NCI-H1436 (cell line): ENCODE data around the gene PACS1.
A peak's percentile ranks its signal among the peaks of the same experiment; 100 is the strongest.
"Not testable (repeated sequence)": the region's sequence is repeated elsewhere in the genome, so short reads cannot be mapped to it uniquely, and the experiment has no call there.

Source experiments
- DNase-seq: peaks from one replicate; lab custom pipeline; 2025; lab: John Stamatoyannopoulos, UW

The PACS1 gene

GRCh38 chr11:66111158-66111557 lies 41.1 kb downstream of the PACS1 start:
- no peak for DNase-seq

DNA sequence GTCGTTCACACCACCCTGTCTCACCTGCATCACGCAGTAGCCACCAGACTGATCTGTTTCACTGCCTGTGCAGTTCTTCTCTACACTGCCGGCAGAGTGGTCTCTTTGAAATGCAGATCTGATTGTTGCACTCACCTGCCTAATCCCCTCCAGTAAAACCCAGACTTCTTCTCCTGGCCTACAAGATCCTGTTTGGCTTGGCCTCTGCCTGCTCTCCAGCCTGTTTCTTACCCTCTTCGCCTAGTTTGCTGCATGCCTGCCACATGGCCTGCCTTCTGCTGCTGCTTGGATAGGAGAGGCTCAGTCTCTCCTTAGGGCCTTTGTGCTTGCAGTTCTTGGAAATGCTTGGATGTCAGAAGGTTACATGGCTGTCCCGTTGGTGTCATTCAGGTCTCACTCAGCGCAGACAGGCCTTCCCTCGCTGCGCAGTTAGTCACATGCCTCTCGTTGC lies 42.0 kb downstream of the PACS1 start:
- no peak for DNase-seq

GRCh38 chr11:66112601-66113499 lies 42.8 kb downstream of the PACS1 start:
- DNase-seq, result no peak

- not testable (repeated sequence) for DNase-seq
These were observed 44.9 kb downstream of the PACS1 start for GRCh38 chr11:66114957-66115356.

- DNase-seq, result no peak
These were observed 45.7 kb downstream of the PACS1 start for GRCh38 chr11:66115638-66116301.

GRCh38 chr11:66116576-66117361 lies 46.7 kb downstream of the PACS1 start:
- no peak for DNase-seq

DNA sequence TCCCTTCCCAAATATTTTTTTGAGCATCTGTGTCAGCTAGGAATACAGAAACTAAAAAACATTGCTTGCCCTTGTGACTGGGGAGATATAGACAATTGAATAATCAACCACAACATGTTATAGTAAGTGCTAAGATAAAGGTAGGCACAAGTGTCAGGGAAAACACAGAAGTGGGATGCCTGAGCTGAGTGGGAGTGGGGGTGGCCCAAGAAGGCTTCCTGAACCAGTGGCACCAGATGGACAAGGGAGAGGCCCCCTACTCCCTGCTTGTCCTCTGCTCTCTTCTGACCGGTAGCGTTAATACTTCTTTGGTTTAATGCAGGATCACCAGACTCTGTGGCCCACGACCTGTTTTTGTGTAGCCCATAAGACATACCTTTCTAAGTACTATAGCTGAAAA lies 48.8 kb downstream of the PACS1 start:
- DNase-seq, result no peak

DNA sequence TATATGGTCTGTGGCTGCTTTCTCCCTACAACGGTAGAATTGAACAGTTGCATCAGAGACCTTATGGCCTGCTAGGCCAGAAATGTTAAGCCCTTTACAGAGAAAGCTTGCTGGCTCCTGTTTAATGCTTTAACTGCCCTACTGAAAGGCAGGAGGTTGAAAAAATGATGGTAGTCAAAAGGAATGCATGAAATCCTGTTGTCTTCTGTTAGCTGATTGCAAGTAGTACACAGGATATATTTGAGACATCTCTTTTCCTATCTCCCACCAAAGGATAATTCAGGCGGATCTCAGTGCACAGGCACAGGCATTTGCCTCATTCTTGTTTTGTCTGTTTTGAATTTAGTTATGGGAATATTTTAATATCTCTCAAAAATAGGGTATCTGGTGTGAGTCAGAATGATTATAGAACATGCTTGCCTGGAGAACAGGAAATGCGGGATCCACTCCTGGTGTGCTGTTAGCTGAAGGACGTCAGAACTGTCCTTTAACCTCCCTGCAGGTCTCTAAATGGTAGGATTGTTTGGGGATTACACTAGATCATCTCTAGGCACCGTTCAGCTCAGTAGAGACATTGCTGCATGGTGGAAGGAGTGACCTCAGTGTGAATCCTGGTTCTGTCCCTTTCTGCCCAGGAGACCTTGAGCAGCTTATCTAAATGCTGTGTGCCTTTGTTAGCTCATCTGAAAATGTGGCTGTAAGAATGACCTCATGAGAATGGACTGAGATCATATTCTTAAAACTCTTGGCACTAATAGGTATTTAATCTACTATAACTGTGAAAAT lies 49.5 kb downstream of the PACS1 start:
- DNase-seq, result no peak

DNA sequence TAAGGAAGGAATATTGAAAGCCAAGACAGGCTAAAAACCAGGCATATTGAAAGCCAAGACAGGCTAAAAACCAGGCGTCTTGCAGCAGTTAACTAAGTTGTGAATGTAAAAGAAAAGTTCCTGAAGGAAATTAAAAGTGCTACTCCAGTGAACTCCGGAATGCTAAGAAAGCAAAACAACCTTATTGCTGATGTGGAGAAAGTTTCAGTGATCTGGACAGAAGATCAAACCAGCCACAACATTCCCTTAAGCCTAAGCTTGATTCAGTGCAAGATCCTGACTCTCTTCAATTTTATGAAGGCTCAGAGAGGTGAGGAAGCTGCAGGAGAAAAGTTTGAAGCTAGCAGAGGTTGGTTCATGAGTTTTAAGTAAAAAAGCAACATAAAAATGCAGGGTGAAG lies 51.4 kb downstream of the PACS1 start:
- no peak for DNase-seq

- DNase-seq, result no peak
These were observed 53.8 kb downstream of the PACS1 start for GRCh38 chr11:66123902-66124301.

DNA sequence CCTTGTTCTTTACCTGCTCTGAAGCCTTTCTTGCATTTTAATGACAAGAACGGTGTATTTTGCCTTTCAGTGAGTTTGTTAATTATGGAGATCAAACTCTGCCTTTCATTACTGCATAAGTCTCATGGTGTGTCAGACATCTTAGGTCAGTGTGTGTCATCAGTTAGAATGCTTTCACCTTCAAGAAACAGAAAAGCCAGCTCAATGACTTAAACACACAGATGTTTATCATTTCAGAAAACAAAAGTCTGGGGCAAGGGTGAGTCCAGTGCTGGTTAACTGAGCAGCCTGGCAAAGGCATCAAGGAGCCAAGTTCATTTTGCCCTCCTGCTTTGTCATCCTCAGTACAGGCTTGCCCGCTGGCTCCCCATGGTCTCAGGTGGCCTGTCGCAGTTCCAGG lies 54.5 kb downstream of the PACS1 start:
- DNase-seq, result no peak

GRCh38 chr11:66126064-66126463 lies 56.0 kb downstream of the PACS1 start:
- no peak for DNase-seq

DNA sequence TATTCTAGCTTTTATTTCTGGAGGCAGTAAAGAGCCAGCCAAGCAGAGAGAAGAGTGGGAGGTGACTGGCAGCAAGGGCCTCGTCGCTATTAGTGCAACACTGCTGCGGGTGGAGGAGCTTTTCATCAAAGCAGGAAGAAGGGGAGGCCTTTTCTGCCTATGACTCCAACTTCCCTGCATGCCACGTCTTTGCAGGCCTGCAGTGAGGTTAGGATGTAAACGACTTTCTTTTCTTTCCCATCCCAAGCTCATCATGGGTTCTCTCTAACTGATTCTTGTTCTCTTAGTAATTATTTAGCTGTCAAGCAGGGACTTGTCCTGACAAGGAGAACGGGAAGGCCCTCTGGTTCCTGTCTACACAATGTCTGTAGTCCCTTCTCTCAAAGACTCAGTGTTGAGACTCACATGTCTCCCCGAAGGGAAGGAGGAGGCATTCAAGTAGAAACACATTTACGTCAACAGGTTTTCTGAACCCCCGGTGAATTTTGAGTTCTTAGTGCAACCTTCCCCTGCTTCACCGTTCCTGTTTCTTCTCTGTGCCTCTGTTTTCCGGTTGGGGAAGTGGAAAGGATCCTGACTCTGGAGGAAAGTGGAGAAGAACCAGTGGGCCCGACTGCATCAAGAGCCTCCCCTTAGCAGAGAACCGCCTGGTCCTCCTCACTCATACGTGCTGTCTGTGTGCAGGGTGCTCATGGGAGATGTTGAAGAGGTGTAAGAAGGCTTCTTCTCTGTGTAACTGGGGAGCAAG lies 56.9 kb downstream of the PACS1 start:
- DNase-seq, result peak; percentile 23

DNA sequence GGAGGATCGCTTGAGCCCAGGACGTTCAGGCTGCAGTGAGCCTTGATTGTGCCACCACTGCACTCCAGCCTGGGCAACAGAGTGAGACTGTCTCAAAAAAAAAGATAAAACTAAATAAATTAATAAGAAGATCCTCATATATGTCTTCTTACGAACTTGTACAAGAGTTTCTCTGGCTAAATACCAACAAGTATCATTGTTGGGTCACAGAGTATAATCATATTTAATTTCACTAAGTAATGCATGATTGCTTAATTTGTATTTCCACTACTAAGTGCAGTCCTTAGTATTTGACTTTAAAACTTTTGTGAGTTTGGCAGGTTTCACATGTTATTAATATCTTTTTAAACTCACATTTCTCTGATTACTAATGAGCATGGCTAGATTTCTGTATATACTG lies 60.9 kb downstream of the PACS1 start:
- no peak for DNase-seq

GRCh38 chr11:66131937-66132632 lies 62.0 kb downstream of the PACS1 start:
- DNase-seq, result no peak

- no peak for DNase-seq
These were observed 63.2 kb downstream of the PACS1 start for GRCh38 chr11:66133216-66133775.

DNA sequence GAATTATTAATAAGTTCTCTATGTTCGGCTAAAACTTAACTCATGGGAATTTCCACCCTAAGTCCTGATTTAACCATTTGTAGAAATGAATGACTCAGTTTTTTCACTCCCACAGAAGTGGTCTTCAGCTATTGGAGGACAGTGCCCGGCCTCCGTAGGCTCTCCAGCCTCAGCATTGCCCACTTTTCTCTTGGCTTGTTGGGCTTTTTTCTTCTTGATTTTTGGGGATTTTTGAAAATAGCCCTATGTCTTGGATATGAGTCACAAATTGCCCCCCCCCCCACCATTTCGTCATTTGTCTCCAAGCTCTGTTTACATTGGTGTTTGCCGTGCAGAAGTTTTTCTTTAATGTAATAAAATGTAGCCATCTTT lies 66.7 kb downstream of the PACS1 start:
- no peak for DNase-seq

- DNase-seq, result no peak
These were observed 69.8 kb downstream of the PACS1 start for GRCh38 chr11:66139817-66140404.

GRCh38 chr11:66142370-66143263 lies 72.5 kb downstream of the PACS1 start:
- no peak for DNase-seq
